Right renal cortex interstitium (tissue), 3 donors: ENCODE measurements around the gene KDM4B. TPM values are rescaled to one million over a fixed set of nuclear protein-coding genes. Genes with fewer than 3 reads are reported as not detected.

Experiments used
- DNase-seq, 3 donors: peaks; one replicate each; pipeline ENCODE4 v3.0.0-alpha.2; 2013; ENCODE audit warnings: low read depth in 3 of 3, low spot score in 2 of 3
- polyA plus RNA-seq, 3 donors: library from polyadenylated mRNA; unstranded; fragments of 120-200 nt; gene quantifications; one replicate each; pipeline ENCODE4 v1.2.1, GENCODE V29; 2013; ENCODE audit not compliant: insufficient read length in 3 of 3

The KDM4B gene
- polyA plus RNA-seq, 3 donors: 17.9 to 18.3 (median 18.2) TPM

- DNase-seq: no peak
Observed at GRCh38 chr19:4984106-4984380, 15.1 kb downstream of the KDM4B start.

- DNase-seq: no peak
Observed at GRCh38 chr19:4984438-4984990, 15.6 kb downstream of the KDM4B start.

- DNase-seq: no peak
Observed at GRCh38 chr19:4985551-4985991, 16.7 kb downstream of the KDM4B start.

GRCh38 chr19:4986056-4986455 is 17.1 kb downstream of the KDM4B start:
- DNase-seq: no peak

GRCh38 chr19:4986471-4986891 is 17.6 kb downstream of the KDM4B start:
- DNase-seq: no peak

GRCh38 chr19:4987256-4987655 is 18.3 kb downstream of the KDM4B start:
- DNase-seq: no peak

GRCh38 chr19:4987692-4988370 is 18.9 kb downstream of the KDM4B start:
- no peak for DNase-seq

- no peak for DNase-seq
Observed at GRCh38 chr19:4988770-4989251, 19.9 kb downstream of the KDM4B start.

GRCh38 chr19:4990306-4990705 is 21.4 kb downstream of the KDM4B start:
- no peak for DNase-seq

GRCh38 chr19:4991538-4991937 is 22.6 kb downstream of the KDM4B start:
- no peak for DNase-seq

GRCh38 chr19:4991996-4992698 is 23.2 kb downstream of the KDM4B start:
- no peak for DNase-seq

- DNase-seq: no peak
Observed at GRCh38 chr19:4993683-4994082, 24.8 kb downstream of the KDM4B start.

GRCh38 chr19:4996701-4997100 is 27.8 kb downstream of the KDM4B start:
- no peak for DNase-seq

GRCh38 chr19:4997297-4997696 is 28.4 kb downstream of the KDM4B start:
- no peak for DNase-seq

- no peak for DNase-seq
Observed at GRCh38 chr19:5000120-5000611, 31.3 kb downstream of the KDM4B start.

- no peak for DNase-seq
Observed at GRCh38 chr19:5001615-5002014, 32.7 kb downstream of the KDM4B start.

- no peak for DNase-seq
Observed at GRCh38 chr19:5002143-5002542, 33.2 kb downstream of the KDM4B start.

- no peak for DNase-seq
Observed at GRCh38 chr19:5003781-5004180, 34.9 kb downstream of the KDM4B start.

- no peak for DNase-seq
Observed at GRCh38 chr19:5005096-5005495, 36.2 kb downstream of the KDM4B start.

GRCh38 chr19:5006201-5006600 is 37.3 kb downstream of the KDM4B start:
- DNase-seq: no peak

GRCh38 chr19:5006821-5007220 is 37.9 kb downstream of the KDM4B start:
- no peak for DNase-seq
